ENCODE measurements around the gene OVOL2. TPM values are rescaled to one million over a fixed set of nuclear protein-coding genes. Genes with fewer than 3 reads are reported as not detected.

Gene OVOL2
- total and polyA plus RNA-seq, 9 donors: 0.15 to 11.4 (median 0.72) TPM; not detected in 4

- H3K27ac ChIP-seq: no peak overlapping the region
- no peaks in the 10 kb centered on the region for H3K36me3 ChIP-seq
- DNase-seq: no peak
- intact Hi-C loops (cut with DNase I): no loop called here
- peaks cover 8% of the 10 kb centered on the region for H3K4me1 ChIP-seq (ENCODE audit: insufficient read depth)
- H3K27me3 ChIP-seq: no peaks in the 10 kb centered on the region
- no peak overlapping the region for H3K4me3 ChIP-seq
- no peaks in the 10 kb centered on the region for H3K9me3 ChIP-seq
- no peak for TF ChIP-seq POLR2A (IDR thresholded peaks at IDR 0.05)
- no peak for TF ChIP-seq EP300 (IDR thresholded peaks at IDR 0.05)
- TF ChIP-seq, protein P1, sequence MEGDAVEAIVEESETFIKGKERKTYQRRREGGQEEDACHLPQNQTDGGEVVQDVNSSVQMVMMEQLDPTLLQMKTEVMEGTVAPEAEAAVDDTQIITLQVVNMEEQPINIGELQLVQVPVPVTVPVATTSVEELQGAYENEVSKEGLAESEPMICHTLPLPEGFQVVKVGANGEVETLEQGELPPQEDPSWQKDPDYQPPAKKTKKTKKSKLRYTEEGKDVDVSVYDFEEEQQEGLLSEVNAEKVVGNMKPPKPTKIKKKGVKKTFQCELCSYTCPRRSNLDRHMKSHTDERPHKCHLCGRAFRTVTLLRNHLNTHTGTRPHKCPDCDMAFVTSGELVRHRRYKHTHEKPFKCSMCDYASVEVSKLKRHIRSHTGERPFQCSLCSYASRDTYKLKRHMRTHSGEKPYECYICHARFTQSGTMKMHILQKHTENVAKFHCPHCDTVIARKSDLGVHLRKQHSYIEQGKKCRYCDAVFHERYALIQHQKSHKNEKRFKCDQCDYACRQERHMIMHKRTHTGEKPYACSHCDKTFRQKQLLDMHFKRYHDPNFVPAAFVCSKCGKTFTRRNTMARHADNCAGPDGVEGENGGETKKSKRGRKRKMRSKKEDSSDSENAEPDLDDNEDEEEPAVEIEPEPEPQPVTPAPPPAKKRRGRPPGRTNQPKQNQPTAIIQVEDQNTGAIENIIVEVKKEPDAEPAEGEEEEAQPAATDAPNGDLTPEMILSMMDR (IDR thresholded peaks at IDR 0.05): no peak
- 2 to 4% (median 3%) methylated on average over 14 of the region's 14 CpGs for WGBS, 3 donors
These were observed 256 bp upstream of the OVOL2 start for GRCh38 chr20:18057994-18058349.

DNA sequence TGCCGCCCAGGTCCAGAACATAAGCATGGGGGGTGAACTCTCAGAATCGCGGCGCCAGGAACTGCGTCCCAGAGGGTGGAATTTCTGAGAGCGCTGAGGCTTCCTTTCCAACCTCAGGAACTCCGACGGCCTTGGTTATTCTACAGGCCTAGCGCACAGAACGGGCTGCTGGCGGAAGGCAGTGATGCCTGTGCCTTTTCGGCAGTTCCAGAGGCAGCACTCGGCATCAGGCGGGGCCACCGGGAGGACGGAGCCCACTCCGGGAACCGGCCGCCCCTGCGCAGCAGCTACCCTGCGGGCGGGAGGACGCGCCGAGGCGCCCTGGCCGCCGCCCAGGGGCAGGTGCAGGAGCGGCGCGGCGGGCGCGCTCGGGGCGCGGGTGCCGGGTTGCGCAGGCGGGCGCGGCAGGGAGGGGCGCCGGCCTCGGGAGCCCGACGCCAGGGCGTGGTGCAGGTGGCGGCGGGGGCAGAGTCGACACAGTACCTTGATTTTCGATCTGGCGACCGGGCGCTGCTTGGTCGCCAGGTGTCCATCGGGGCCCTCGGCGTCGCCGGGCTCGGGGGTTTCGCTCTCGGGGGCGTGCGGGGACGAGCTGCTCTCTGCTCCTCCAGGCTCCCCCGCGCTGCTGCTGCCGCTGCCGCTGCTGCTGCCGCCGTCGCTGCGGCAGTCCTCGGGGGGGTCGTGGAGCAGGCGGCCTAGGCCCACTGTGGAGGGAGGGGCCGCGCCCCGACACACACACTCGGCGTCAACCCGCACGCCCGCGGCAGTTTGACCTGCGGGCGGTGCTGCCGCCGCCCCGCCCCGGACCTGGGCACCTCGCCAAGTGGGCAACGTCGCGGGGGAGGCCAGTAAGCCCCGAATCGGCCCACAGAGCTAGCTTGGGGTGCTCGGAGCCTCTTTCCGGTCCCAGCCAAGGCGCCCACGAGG lies 1.3 kb downstream of the OVOL2 start:
- Histone ChIP-seq H3K9me3 (no peaks in the 10 kb centered on the region), H3K4me3 (peak overlapping the region; percentile 18), H3K27me3 (no peaks in the 10 kb centered on the region), H3K36me3 (no peaks in the 10 kb centered on the region), H3K27ac (no peak overlapping the region), H3K4me1 (ENCODE audit: insufficient read depth) (peaks cover 8% of the 10 kb centered on the region)
- TF ChIP-seq, protein P1 (IDR thresholded peaks at IDR 0.05): no peak
- TF ChIP-seq POLR2A (IDR thresholded peaks at IDR 0.05) (no peak), EP300 (IDR thresholded peaks at IDR 0.05) (no peak)
- WGBS, 3 donors: 1% methylated on average over 63 to 103 of the region's 103 CpGs
- no peak for DNase-seq
- intact Hi-C loops (cut with DNase I): no loop called here

DNA sequence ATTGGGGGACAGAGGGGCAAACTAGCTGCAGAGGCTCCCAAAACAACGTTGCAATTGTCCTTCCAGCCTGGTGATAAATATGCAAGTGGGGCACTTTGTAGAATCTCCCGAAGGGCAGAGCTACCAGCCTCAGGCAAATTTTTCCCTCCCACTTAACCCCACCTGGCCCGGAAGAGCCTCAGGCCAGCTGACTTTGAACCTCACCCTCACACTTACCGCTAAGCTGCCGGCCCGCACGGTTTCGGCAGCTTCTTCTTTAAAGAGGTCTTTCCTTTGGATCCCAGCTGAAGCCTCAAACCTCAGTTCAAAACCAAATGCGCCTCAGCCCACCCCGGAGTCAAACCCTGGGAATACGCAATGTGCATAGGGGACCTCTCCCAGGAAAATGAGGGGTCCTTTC lies 2.5 kb downstream of the OVOL2 start:
- DNase-seq: no peak
- TF ChIP-seq POLR2A (IDR thresholded peaks at IDR 0.05) (no peak), EP300 (IDR thresholded peaks at IDR 0.05) (no peak)
- TF ChIP-seq, protein P1 (IDR thresholded peaks at IDR 0.05): no peak
- Histone ChIP-seq H3K4me1 (ENCODE audit: insufficient read depth) (peaks cover 8% of the 10 kb centered on the region), H3K27me3 (no peaks in the 10 kb centered on the region), H3K27ac (no peak overlapping the region), H3K36me3 (no peaks in the 10 kb centered on the region), H3K4me3 (no peak overlapping the region), H3K9me3 (no peaks in the 10 kb centered on the region)
- 9 to 18% (median 11%) methylated on average over 11 of the region's 11 CpGs for WGBS, 3 donors
- intact Hi-C loops (cut with DNase I): no loop called here

- H3K36me3 ChIP-seq: no peaks in the 10 kb centered on the region
- 84 to 87% (median 85%) methylated on average over 4 of the region's 4 CpGs for WGBS, 3 donors
- no peak for TF ChIP-seq POLR2A (IDR thresholded peaks at IDR 0.05)
- no peak for TF ChIP-seq EP300 (IDR thresholded peaks at IDR 0.05)
- TF ChIP-seq, protein P1 (IDR thresholded peaks at IDR 0.05): no peak
- peaks cover 5% of the 10 kb centered on the region for H3K4me1 ChIP-seq (ENCODE audit: insufficient read depth)
- no peaks in the 10 kb centered on the region for H3K9me3 ChIP-seq
- no peaks in the 10 kb centered on the region for H3K27me3 ChIP-seq
- no peak for DNase-seq
- intact Hi-C loops (cut with DNase I): no loop called here
- no peak overlapping the region for H3K27ac ChIP-seq
- H3K4me3 ChIP-seq: no peak overlapping the region
These were observed 4.9 kb downstream of the OVOL2 start for GRCh38 chr20:18052856-18053255.

Measured in ovary (tissue), 9 donors.